Natural killer cell treated with Interleukin-12 subunit alpha and Interleukin-12 subunit beta and Interleukin-15 and Interleukin-18, amount 100 ng/mL, for 72 hours (primary cell): ENCODE measurements around the gene PAK4. TPM values are rescaled to one million over a fixed set of nuclear protein-coding genes. Genes with fewer than 3 reads are reported as not detected.
A peak's percentile ranks its signal among the peaks of the same experiment; 100 is the strongest.
"Not testable (repeated sequence)": the region's sequence is repeated elsewhere in the genome, so short reads cannot be mapped to it uniquely, and the experiment has no call there.

ENCODE experiments used
- ATAC-seq, 2 donors: fragments of 150-1000 bp; cut with Tn5 transposase in 1 of 2; sonication (Bioruptor Pico), chemical (Tn5 transposase) in 1 of 2; 2 replicates each; pipeline ENCODE4 v1.10.0; 2021
- DNase-seq: peaks from one replicate; pipeline ENCODE4 v3.0.0; 2022; ENCODE audit warnings: low spot score
- H3K27ac Mint-ChIP-seq, 2 donors: 1 replicate in 1 of 2; 2 replicates in 1 of 2; pipeline ENCODE4 v1.8.0; 2022; ENCODE audit warnings: mixed read lengths in 2 of 2, mild to moderate bottlenecking in 1 of 2, moderate library complexity in 1 of 2
- H3K27me3 Mint-ChIP-seq, 2 donors: 1 replicate in 1 of 2; 2 replicates in 1 of 2; pipeline ENCODE4 v1.8.0; 2022; ENCODE audit warnings: mixed read lengths in 2 of 2
- H3K36me3 Mint-ChIP-seq: one replicate; pipeline ENCODE4 v1.8.0; 2022; ENCODE audit warnings: mixed read lengths
- H3K4me1 Mint-ChIP-seq, 2 donors: 1 replicate in 1 of 2; 2 replicates in 1 of 2; pipeline ENCODE4 v1.8.0; 2022; ENCODE audit warnings: low read depth in 2 of 2, mixed read lengths in 2 of 2, mild to moderate bottlenecking in 1 of 2
- H3K4me3 Mint-ChIP-seq: one replicate; pipeline ENCODE4 v1.8.0; 2022; ENCODE audit warnings: mixed read lengths
- H3K9me3 Mint-ChIP-seq: 2 replicates; pipeline ENCODE4 v1.8.0; 2022; ENCODE audit warnings: mixed read lengths
- total RNA-seq, 2 donors: library from RNA; stranded (reverse); gene quantifications; one replicate each; pipeline ENCODE4 v1.2.3, GENCODE V29; 2022

PAK4 gene
- total RNA-seq, 2 donors from 2014 or later: 18.3 to 22.9 TPM

- DNase-seq: no peak
- Mint-ChIP-seq H3K4me3 (no peak overlapping the region), H3K36me3 (no peaks in the 10 kb centered on the region), H3K27me3 (peaks cover 20 to 26% of the 10 kb centered on the region in 2 donors), H3K27ac (no peak overlapping the region), H3K9me3 (no peaks in the 10 kb centered on the region), H3K4me1 (no peaks in the 10 kb centered on the region)
- no peak for ATAC-seq
Measured at GRCh38 chr19:39205449-39205764, 79.8 kb downstream of the PAK4 start.

GRCh38 chr19:39206122-39206521, 80.5 kb downstream of the PAK4 start:
- Mint-ChIP-seq H3K9me3 (no peaks in the 10 kb centered on the region), H3K36me3 (no peaks in the 10 kb centered on the region), H3K27me3 (peaks cover 13 to 19% of the 10 kb centered on the region in 2 donors), H3K4me1 (no peaks in the 10 kb centered on the region), H3K4me3 (no peak overlapping the region), H3K27ac (no peak overlapping the region)
- no peak for DNase-seq
- ATAC-seq: no peak

- H3K27me3 Mint-ChIP-seq: peaks cover 9 to 11% of the 10 kb centered on the region in 2 donors
- H3K4me3 Mint-ChIP-seq: no peak overlapping the region
- H3K27ac Mint-ChIP-seq: no peak overlapping the region
- ATAC-seq: no peak
- no peaks in the 10 kb centered on the region for H3K4me1 Mint-ChIP-seq
- H3K9me3 Mint-ChIP-seq: no peaks in the 10 kb centered on the region
- no peak for DNase-seq
- no peaks in the 10 kb centered on the region for H3K36me3 Mint-ChIP-seq
Measured at GRCh38 chr19:39207293-39207836, 81.8 kb downstream of the PAK4 start.

- no peak for DNase-seq
- Mint-ChIP-seq H3K9me3 (no peaks in the 10 kb centered on the region), H3K4me3 (no peak overlapping the region), H3K36me3 (no peaks in the 10 kb centered on the region), H3K4me1 (no peaks in the 10 kb centered on the region), H3K27me3 (peaks cover 6 to 11% of the 10 kb centered on the region in 2 donors), H3K27ac (no peak overlapping the region)
- no peak for ATAC-seq
Measured at GRCh38 chr19:39208175-39208795, 82.7 kb downstream of the PAK4 start.

- ATAC-seq: no peak
- no peaks in the 10 kb centered on the region for H3K4me1 Mint-ChIP-seq
- H3K27ac Mint-ChIP-seq: no peak overlapping the region
- DNase-seq: no peak
- H3K27me3 Mint-ChIP-seq: peaks cover 5 to 8% of the 10 kb centered on the region in 2 donors
- H3K9me3 Mint-ChIP-seq: no peaks in the 10 kb centered on the region
- no peak overlapping the region for H3K4me3 Mint-ChIP-seq
- no peaks in the 10 kb centered on the region for H3K36me3 Mint-ChIP-seq
Measured at GRCh38 chr19:39209196-39209595, 83.6 kb downstream of the PAK4 start.

GRCh38 chr19:39211731-39212374, 86.3 kb downstream of the PAK4 start:
- Mint-ChIP-seq H3K9me3 (no peaks in the 10 kb centered on the region), H3K36me3 (no peaks in the 10 kb centered on the region), H3K27me3 (peaks cover under 1% of the 10 kb centered on the region in 2 donors), H3K4me3 (no peak overlapping the region), H3K27ac (no peak overlapping the region), H3K4me1 (no peaks in the 10 kb centered on the region)
- no peak for ATAC-seq
- no peak for DNase-seq

- no peaks in the 10 kb centered on the region for H3K9me3 Mint-ChIP-seq
- no peak overlapping the region for H3K4me3 Mint-ChIP-seq
- H3K27me3 Mint-ChIP-seq: peaks cover 5 to 6% of the 10 kb centered on the region in 2 donors
- DNase-seq: no peak
- ATAC-seq: peak; percentile 82 to 87
- H3K27ac Mint-ChIP-seq: no peak overlapping the region
- H3K4me1 Mint-ChIP-seq: no peaks in the 10 kb centered on the region
- H3K36me3 Mint-ChIP-seq: no peaks in the 10 kb centered on the region
Measured at GRCh38 chr19:39212375-39212742, 86.8 kb downstream of the PAK4 start.

- not testable (repeated sequence) for H3K4me1 Mint-ChIP-seq, H3K27ac Mint-ChIP-seq, H3K9me3 Mint-ChIP-seq, H3K36me3 Mint-ChIP-seq, ATAC-seq, DNase-seq, H3K4me3 Mint-ChIP-seq
- peaks cover 8 to 11% of the 10 kb centered on the region in 2 donors for H3K27me3 Mint-ChIP-seq
Measured at GRCh38 chr19:39215323-39215722, 89.7 kb downstream of the PAK4 start.

GRCh38 chr19:39217094-39217493, 91.5 kb downstream of the PAK4 start:
- H3K9me3 Mint-ChIP-seq: no peaks in the 10 kb centered on the region
- DNase-seq (no peak), ATAC-seq (no peak)
- H3K27ac Mint-ChIP-seq: no peak overlapping the region
- no peak overlapping the region for H3K4me3 Mint-ChIP-seq
- no peaks in the 10 kb centered on the region for H3K36me3 Mint-ChIP-seq
- H3K27me3 Mint-ChIP-seq: peaks cover 20 to 22% of the 10 kb centered on the region in 2 donors
- H3K4me1 Mint-ChIP-seq: no peaks in the 10 kb centered on the region

GRCh38 chr19:39218230-39219007, 92.8 kb downstream of the PAK4 start:
- H3K36me3 Mint-ChIP-seq: no peaks in the 10 kb centered on the region
- peaks cover 22 to 25% of the 10 kb centered on the region in 2 donors for H3K27me3 Mint-ChIP-seq
- H3K4me3 Mint-ChIP-seq: no peak overlapping the region
- DNase-seq: no peak
- no peak overlapping the region for H3K27ac Mint-ChIP-seq
- no peaks in the 10 kb centered on the region for H3K4me1 Mint-ChIP-seq
- H3K9me3 Mint-ChIP-seq: no peaks in the 10 kb centered on the region
- ATAC-seq: no peak

- not testable (repeated sequence) for H3K27ac Mint-ChIP-seq, H3K36me3 Mint-ChIP-seq, H3K4me3 Mint-ChIP-seq, DNase-seq, ATAC-seq, H3K4me1 Mint-ChIP-seq, H3K9me3 Mint-ChIP-seq
- peaks cover 22 to 27% of the 10 kb centered on the region in 2 donors for H3K27me3 Mint-ChIP-seq
Measured at GRCh38 chr19:39219108-39219507, 93.5 kb downstream of the PAK4 start.

GRCh38 chr19:39223703-39224279, 98.2 kb downstream of the PAK4 start:
- ATAC-seq (no peak), DNase-seq (no peak)
- Mint-ChIP-seq H3K36me3 (no peaks in the 10 kb centered on the region), H3K9me3 (no peaks in the 10 kb centered on the region), H3K4me3 (no peak overlapping the region), H3K27ac (no peak overlapping the region), H3K4me1 (peaks cover 2 to 6% of the 10 kb centered on the region in 2 donors), H3K27me3 (peaks cover 25 to 42% of the 10 kb centered on the region in 2 donors)

GRCh38 chr19:39224910-39225309, 99.3 kb downstream of the PAK4 start:
- no peaks in the 10 kb centered on the region for H3K9me3 Mint-ChIP-seq
- H3K27me3 Mint-ChIP-seq: peaks cover 20 to 42% of the 10 kb centered on the region in 2 donors
- no peak overlapping the region for H3K27ac Mint-ChIP-seq
- ATAC-seq: no peak
- no peak overlapping the region for H3K4me3 Mint-ChIP-seq
- peaks cover 2 to 6% of the 10 kb centered on the region in 2 donors for H3K4me1 Mint-ChIP-seq
- DNase-seq: no peak
- no peaks in the 10 kb centered on the region for H3K36me3 Mint-ChIP-seq
